Heart left ventricle (tissue), 11 donors: ENCODE measurements around the gene TACSTD2. TPM values are rescaled to one million over a fixed set of nuclear protein-coding genes. Genes with fewer than 3 reads are reported as not detected.

Experiments
- polyA plus RNA-seq, 2 donors: library from polyadenylated mRNA; stranded (reverse); fragments of 200-250 nt; gene quantifications; one replicate each; pipeline ENCODE4 v1.2.3, GENCODE V29; 2013
- total RNA-seq, 9 donors: library from RNA; depleted of rRNA in 2 of 9; stranded (reverse); fragments of >200 nt in 2 of 9; fragmentation: NEBNext Ultra II Directional in 3 of 9; extraction: Animal tissue kit (Norgen Biotek cat#: 25700) in 3 of 9; gene quantifications; one replicate each; pipeline versions ENCODE4 v1.1.0 to v1.2.4, GENCODE V29; 2016 to 2023
- donor health status: ischemic (EF 13 %, LVEDD 7.1; RV severe dilation, severe dysfunction).
- donor health status: healthy with polysubstance abuse.
- donor health status: DM: no; HTN: yes; CAD: no.
- donor health status: DM: no; HTN: no; CAD: no.
- donor health status: ischemic (EF 25% LVEDD 5.7; RV mildly dilated, moderate dysfunction).
- donor health status: healthy.
- donor health status: DM: yes; HTN: yes; CAD: no.
- donor health status: PGD.
- donor health status: nonischemic (EF 23%, LVEDD 6.1; RV moderate dilation, normal function).

Gene TACSTD2
- total and polyA plus RNA-seq, 11 donors: 0.11 to 0.75 (median 0.15) TPM; not detected in 4

Other genes with a start within 250 kb of the TACSTD2 start
- gene OMA1, start 30.5 kb downstream of the TACSTD2 start, total RNA-seq: 10 to 100 TPM; 23.5 to 44.5 (median 37.2) TPM
- 10 to 100 TPM in 1 of 2 donors, 1 to 10 TPM in 1; 9.6 to 22.5 TPM for gene OMA1, start 30.5 kb downstream of the TACSTD2 start, polyA plus RNA-seq
- 10 to 100 TPM in 7 of 9 donors, 1 to 10 TPM in 2; 6.0 to 21.6 (median 16.7) TPM for gene MYSM1, start 122.8 kb upstream of the TACSTD2 start, total RNA-seq
- gene MYSM1, start 122.8 kb upstream of the TACSTD2 start, polyA plus RNA-seq: 10 to 100 TPM in 1 of 2 donors, 1 to 10 TPM in 1; 6.1 to 10.5 TPM
- 100 to 1,000 TPM in 1 of 9 donors, 10 to 100 TPM in 8; 57.1 to 128 (median 82.8) TPM for gene JUN, start 206.8 kb upstream of the TACSTD2 start, total RNA-seq
- gene JUN, start 206.8 kb upstream of the TACSTD2 start, polyA plus RNA-seq: 100 to 1,000 TPM in 1 of 2 donors, 10 to 100 TPM in 1; 71.6 to 133 TPM